HG03196 (cell line): ENCODE data around the gene FTCDNL1.

Source experiments
- ATAC-seq: cut with Tn5 transposase; IDR thresholded peaks from one replicate; pipeline ENCODE4 v1.9.1; 2021; ENCODE audit not compliant: unreplicated experiment

FTCDNL1 gene

DNA sequence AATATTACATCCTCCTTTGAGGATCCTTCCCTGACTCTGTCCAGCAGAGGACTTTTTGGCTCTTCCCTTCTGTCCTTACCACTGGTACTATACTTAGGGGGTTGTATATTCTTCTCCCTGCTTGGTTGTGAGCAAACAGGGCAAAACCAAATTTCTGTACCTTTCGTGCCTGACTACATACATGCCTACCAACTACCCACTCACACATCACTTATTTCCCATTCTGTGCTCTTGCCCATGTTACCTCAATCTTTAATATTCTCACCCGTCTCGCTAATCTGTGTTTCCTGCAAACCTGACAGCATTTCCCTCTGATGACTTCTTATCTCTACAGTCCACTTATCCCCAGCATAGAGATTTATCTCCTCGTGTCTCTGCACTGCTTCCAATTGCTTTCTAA lies 58.6 kb downstream of the FTCDNL1 start:
- no peak for ATAC-seq

DNA sequence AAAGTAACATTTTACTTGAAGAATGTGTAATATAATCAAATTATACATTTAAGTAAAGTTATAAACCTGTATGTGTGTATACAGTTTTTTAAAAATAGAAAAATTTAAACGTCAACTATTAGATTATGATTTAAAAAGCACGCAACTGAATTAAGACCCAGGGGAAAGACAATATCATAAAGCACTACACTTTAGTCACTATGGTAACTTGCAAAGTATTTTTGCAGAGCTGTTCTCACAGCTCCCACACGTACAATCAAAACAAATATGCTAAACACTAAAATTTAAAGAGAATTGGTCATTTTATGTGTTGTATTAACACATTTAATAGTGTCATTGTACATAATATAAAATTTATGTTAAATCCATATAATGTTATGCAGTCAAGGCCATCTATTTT lies 59.7 kb downstream of the FTCDNL1 start:
- ATAC-seq: no peak

- no peak for ATAC-seq
Measured at GRCh38 chr2:199784512-199784911, 66.5 kb downstream of the FTCDNL1 start.

- ATAC-seq: no peak
Measured at GRCh38 chr2:199779589-199779988, 71.4 kb downstream of the FTCDNL1 start.

DNA sequence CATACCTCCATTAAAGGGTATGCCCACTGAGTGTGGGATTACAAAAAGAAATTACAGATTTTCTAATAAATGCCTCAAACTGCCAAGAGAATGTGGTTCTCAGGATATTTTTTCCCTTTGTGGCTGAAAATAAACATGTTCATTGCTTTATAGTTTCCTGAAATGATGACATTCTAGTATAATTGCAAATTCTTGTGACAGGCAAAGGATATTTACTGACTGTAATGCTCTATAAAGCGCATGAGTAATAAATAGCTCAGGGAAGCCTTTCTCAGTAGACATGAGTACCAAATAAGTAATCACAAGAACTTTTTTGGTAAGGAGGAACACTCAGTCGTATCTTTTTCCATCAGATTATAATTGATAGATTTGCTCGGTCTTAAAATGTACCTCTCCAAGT lies 72.3 kb downstream of the FTCDNL1 start:
- no peak for ATAC-seq

DNA sequence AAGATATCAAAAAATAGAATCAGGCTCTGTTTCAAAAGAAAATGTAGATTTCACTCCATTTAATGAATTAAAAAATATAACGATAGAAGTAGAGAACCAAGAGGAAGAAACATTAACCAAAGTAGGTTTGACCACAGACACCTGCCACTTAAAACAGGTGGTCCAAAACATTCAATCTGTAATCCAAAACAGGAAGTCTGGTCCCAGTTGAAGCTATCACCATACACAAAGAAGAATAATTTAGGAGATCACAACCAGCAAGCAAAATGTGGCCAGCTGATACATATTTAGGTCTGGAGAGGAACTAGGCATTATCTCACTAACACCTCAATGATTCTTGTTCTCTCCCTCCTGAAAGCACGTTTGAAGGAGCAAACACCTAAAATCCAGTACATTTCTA lies 73.1 kb downstream of the FTCDNL1 start:
- no peak for ATAC-seq

GRCh38 chr2:199777315-199777714 lies 73.7 kb downstream of the FTCDNL1 start:
- ATAC-seq: no peak

DNA sequence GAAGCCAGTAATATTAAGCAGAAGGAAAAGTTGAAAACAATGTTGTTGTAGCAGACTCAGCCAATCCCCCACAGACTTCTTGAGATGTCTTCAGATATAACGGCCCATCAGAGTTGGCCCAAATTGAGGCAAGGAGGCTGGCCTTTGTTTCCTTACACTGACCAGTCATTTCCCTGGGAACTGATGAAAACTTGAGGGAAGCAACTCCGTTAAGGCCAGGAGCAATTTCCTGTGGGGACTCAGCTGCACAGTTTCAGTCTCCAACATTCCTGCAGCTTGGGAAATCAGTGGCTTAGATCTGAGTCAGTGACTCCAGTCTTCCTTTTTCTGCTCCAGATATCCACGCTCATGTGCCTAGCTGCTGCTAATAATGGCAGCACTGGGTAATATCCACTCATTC lies 75.7 kb downstream of the FTCDNL1 start:
- ATAC-seq: no peak

DNA sequence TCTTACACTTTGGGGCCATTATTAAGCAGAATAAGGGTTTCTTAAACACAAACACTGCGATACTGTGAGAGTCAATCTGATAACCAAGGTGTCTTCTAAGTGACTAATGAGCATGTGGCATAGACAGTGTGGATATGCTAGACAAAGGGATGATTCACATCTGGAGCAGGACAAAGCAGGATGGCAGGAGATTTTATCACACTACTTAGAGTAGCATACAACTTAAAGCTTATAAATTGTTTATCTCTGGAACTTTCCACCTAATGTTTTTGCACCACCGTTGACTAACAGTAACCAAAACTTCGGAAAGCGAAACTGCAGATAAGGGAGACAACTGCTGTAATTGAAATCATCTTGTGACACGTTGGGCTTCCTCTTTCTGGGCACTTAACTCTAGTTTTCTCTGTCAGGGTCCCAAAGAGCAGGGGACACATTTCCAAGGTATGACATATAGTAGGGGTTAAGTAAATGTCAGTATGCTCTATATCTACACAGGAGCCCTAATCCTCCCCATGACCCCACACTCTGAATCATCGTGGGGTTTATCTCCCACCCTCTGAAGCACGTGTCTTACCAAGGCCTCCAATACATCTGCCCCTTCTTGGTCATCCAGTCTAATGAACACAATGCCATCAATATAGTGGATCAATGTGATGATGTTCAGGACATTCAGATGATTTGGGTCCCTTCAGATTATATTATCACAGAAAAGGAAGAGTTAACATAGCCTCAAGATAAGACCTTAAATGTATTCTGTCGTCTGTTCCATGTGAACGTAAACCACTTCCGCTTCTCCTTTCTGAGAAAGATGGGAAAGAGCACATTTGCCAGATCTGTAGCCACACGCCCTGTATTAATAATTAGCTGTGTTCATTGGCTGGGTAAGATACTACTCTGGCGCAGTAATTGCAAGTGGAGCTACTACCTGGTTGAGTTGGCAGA lies 78.7 kb downstream of the FTCDNL1 start:
- ATAC-seq: no peak

GRCh38 chr2:199770716-199771115 lies 80.3 kb downstream of the FTCDNL1 start:
- no peak for ATAC-seq

GRCh38 chr2:199765646-199766045 lies 85.3 kb downstream of the FTCDNL1 start:
- ATAC-seq: no peak

GRCh38 chr2:199764273-199764800 lies 86.7 kb downstream of the FTCDNL1 start:
- ATAC-seq: no peak

DNA sequence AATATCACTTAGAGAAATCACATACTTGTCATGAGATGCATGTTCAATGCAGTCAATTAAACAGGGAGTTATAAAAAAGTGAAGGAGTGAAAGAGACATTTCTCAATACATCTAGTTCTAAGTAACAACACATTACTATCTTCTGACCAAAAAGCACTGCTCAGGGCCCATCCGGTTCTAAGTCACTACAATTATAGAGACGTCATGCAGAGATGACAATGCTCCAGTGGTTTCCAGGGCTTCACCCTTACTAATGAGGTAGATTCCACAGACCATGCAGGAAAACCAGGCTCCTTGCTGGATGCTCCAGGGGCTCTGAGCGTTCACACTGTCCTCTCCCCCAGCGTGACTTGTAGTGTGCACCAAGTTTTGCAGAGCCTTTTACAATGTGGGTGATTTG lies 88.0 kb downstream of the FTCDNL1 start:
- no peak for ATAC-seq

- ATAC-seq: no peak
Measured at GRCh38 chr2:199760574-199760973, 90.4 kb downstream of the FTCDNL1 start.

DNA sequence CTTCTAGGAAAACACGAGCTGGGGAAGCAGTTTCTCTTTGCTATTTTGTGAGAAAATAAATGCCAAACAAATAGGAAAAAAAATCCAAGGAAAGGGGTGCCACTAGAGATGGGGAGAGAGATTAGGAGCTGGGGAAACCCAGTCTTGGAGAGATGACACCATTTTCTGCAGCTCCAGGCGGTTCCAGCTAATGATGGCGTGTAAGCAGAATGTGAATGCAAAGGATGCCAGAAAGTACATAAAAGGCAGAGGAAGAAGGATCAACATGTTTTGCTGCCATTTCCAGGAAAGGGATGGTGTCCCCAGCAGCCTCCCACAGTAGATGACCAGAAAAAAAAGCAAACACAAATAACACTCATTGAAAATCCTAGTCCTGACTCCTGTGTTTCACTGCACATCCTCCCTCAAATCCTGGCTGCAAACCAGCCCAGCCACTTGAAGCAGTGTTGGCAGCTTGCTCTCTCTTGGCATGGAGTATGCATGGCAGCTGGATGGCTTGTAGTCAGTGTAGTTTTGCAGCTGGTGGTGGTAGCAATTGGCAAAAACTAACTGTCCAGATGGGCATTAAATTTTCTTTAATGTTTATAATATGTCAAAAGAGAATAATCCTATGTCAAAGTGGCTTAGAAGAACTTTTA lies 93.6 kb downstream of the FTCDNL1 start:
- ATAC-seq: no peak

GRCh38 chr2:199756743-199757142 lies 94.2 kb downstream of the FTCDNL1 start:
- no peak for ATAC-seq

DNA sequence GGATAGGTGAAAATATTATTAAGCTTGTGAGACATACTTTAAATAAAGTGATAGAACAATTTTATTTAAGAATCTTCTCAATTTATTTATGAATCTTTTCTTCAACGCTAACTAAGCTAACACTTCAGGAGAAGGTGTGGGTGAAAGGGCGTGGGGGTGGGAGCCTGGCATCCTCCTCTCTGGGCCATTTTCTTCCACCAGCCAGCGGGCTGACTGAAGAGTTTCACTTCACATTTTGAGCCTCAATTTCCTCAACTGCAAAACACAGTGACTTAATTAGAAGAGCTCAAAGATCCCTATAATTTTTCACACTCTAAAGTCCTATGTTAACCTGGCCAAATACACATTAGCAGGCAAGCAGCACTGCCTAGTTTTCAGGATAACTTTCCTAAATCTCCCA lies 94.8 kb downstream of the FTCDNL1 start:
- no peak for ATAC-seq

DNA sequence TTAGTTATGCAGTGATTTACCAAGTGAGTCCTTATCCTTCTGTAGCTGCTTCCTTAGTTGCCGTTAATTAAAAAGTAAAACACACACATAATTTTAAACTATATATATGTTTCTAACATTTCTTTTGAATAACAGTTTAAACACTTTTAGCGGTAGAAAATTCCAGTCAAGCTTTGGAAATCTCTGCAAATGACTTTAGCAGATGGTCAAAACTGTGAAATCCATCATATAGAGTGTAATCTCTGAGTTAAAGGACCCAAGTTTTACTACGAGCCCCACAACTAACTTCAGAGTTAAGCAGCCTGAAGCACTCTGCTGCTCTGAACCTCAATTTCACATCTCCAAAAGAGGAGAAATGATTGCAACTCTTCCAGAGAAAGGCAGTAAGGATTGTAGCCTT lies 96.2 kb downstream of the FTCDNL1 start:
- no peak for ATAC-seq

DNA sequence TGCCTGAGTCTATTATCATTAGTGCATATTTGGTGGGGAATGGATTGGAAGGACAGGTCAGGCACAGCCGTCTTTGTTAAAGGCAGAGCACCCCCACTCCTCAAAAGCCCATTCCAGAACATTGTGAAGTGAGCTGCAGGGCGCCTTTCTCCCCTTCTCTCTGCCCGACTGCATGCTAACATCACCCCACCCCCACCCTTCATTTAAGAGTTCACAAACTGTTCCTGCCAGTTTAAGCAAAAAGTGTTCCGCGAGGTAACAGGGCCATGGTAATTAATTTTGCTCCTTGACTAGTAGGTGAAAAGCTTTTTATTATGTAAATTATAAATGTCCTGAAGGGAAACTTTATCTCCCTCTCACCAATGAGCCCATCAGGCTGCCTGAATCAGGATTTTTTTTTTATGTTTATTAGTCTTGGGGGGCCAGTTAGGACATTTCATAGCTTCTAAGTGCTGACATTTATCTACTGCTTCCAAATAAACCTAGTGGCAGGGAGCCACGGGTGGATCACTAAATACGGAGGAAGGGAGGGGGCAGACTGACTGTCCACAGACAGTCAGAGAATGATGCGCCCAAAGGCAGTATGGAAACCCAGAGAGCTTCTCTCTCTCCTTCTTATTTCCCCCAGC lies 99.4 kb downstream of the FTCDNL1 start:
- ATAC-seq: no peak

- ATAC-seq: no peak
Measured at GRCh38 chr2:199749571-199749970, 101.4 kb downstream of the FTCDNL1 start.

GRCh38 chr2:199744724-199745123 lies 106.3 kb downstream of the FTCDNL1 start:
- ATAC-seq: no peak

DNA sequence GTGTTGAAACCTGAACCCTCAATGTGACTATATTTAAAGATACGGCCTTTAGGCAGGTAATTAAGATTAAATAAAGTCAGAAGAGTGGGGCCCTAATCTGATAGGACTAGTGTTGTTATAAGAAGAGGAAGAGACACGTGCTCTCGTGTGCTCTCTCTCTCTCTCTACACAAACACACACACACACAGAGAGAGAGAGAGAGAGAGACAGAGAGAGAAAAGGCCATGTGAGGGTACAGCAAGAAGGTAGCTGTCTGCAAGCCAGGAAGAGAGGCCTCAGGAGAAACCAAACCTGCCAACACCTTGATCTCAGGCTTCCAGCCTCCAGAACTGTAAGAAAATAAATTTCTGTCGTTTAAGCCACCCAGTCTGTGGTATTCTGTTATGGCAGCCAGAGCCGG lies 106.7 kb downstream of the FTCDNL1 start:
- ATAC-seq: no peak
